ENCODE data around the gene NLRP9. TPM values are rescaled to one million over a fixed set of nuclear protein-coding genes. Genes with fewer than 3 reads are reported as not detected.

The NLRP9 gene
- total and polyA plus RNA-seq, 2 experiments from 2014 or later: not detected

- Histone ChIP-seq H3K79me2 (peaks cover 4% of the 10 kb centered on the region), H3K36me3 (replicated peaks; ENCODE audit: insufficient read depth, low read depth) (no peaks in the 10 kb centered on the region), H3K27ac (no peak overlapping the region), H3K9me2 (replicated peaks; ENCODE audit: insufficient read depth) (no peaks in the 10 kb centered on the region), H3K4me1 (ENCODE audit: insufficient read depth) (no peaks in the 10 kb centered on the region), H3K4me2 (no peak overlapping the region), H2AFZ (no peak overlapping the region), H4K20me1 (ENCODE audit: insufficient read depth, poor library complexity, severe bottlenecking) (no peaks in the 10 kb centered on the region), H3K4me3 (no peak overlapping the region), H3K27me3 (no peaks in the 10 kb centered on the region), H3K9me3 (ENCODE audit: low read depth) (no peaks in the 10 kb centered on the region)
- no peak for TF ChIP-seq EZH2phosphoT487 (IDR thresholded peaks at IDR 0.05; ENCODE audit: low read depth, severe bottlenecking, unreplicated experiment)
- TF ChIP-seq, protein P1, sequence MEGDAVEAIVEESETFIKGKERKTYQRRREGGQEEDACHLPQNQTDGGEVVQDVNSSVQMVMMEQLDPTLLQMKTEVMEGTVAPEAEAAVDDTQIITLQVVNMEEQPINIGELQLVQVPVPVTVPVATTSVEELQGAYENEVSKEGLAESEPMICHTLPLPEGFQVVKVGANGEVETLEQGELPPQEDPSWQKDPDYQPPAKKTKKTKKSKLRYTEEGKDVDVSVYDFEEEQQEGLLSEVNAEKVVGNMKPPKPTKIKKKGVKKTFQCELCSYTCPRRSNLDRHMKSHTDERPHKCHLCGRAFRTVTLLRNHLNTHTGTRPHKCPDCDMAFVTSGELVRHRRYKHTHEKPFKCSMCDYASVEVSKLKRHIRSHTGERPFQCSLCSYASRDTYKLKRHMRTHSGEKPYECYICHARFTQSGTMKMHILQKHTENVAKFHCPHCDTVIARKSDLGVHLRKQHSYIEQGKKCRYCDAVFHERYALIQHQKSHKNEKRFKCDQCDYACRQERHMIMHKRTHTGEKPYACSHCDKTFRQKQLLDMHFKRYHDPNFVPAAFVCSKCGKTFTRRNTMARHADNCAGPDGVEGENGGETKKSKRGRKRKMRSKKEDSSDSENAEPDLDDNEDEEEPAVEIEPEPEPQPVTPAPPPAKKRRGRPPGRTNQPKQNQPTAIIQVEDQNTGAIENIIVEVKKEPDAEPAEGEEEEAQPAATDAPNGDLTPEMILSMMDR (IDR thresholded peaks at IDR 0.05; ENCODE audit: poor library complexity): no peak
- no peak for TF ChIP-seq EZH2 (IDR thresholded peaks at IDR 0.05; ENCODE audit: borderline replicate concordance)
- no peak for DNase-seq (ENCODE audit: low spot score)
- 95% methylated on average over 11 of the region's 37 CpGs for WGBS (ENCODE audit: low lambda C conversion rate, missing lambda C conversion rate)
Measured at GRCh38 chr19:55694656-55695491, 43.3 kb downstream of the NLRP9 start.

DNA sequence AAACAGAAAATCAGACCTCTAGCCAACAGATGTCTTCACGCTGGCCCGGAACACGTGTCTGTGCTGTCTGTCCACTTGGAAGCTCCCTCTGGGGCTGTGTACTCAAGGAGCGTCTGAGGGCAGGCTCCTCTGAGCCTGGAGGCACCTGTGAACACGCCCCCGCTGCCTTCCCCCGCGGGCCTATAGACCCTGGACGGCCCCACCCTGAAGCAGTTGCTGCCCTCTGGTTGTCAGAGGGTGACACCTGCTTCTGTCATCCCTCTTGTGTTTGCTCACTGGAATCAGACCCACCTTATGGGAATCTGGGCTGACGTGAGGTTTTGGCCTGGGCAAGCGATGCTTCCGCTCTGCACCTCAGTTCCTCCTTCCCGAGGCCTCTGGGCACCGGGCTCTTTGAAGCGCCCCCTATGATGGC lies 44.0 kb downstream of the NLRP9 start:
- no peaks in the 10 kb centered on the region for H3K9me3 ChIP-seq (ENCODE audit: low read depth)
- no peak for DNase-seq (ENCODE audit: low spot score)
- H2AFZ ChIP-seq: no peak overlapping the region
- H3K4me1 ChIP-seq (ENCODE audit: insufficient read depth): no peaks in the 10 kb centered on the region
- no peak overlapping the region for H3K4me2 ChIP-seq
- 90% methylated on average over 15 of the region's 15 CpGs for WGBS (ENCODE audit: low lambda C conversion rate, missing lambda C conversion rate)
- no peak overlapping the region for H3K4me3 ChIP-seq
- H4K20me1 ChIP-seq (ENCODE audit: insufficient read depth, poor library complexity, severe bottlenecking): no peaks in the 10 kb centered on the region
- H3K79me2 ChIP-seq: peaks cover 4% of the 10 kb centered on the region
- no peaks in the 10 kb centered on the region for H3K27me3 ChIP-seq
- H3K9me2 ChIP-seq (replicated peaks; ENCODE audit: insufficient read depth): no peaks in the 10 kb centered on the region
- no peak overlapping the region for H3K27ac ChIP-seq
- TF ChIP-seq, protein P1 (IDR thresholded peaks at IDR 0.05; ENCODE audit: poor library complexity): no peak
- TF ChIP-seq EZH2 (IDR thresholded peaks at IDR 0.05; ENCODE audit: borderline replicate concordance) (no peak), EZH2phosphoT487 (IDR thresholded peaks at IDR 0.05; ENCODE audit: low read depth, severe bottlenecking, unreplicated experiment) (no peak)
- H3K36me3 ChIP-seq (replicated peaks; ENCODE audit: insufficient read depth, low read depth): no peaks in the 10 kb centered on the region

DNA sequence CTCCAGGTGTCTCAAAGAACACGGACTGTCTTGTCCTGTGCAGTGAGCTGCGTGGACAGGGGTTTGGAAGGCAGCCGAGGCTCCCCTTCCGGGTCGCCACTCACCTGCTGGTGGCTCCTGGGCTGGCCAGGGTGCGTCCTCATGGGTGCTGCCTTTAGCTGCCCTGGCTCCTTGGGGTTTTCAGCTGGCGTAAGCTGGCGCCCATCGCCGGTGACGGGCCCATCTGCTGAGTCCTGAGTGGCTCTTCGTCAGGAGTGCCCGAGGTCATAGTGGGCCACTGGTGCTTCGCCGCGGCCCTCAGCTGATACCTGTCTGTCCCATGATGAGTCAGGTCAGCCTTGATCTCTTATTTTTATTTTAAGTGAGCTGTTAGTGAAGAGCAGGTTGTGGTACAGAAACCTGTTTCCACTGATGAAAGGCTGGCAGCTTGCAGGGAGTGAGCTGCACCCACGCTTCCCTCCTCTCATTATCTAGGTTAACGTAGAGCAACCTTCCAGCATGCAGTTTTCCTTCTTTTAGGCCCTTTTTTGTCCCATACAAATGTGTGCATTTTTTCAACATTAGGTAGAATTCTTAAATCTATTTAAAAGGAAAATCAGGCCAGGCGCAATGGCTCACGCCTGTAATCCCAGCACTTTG lies 44.7 kb downstream of the NLRP9 start:
- WGBS (ENCODE audit: low lambda C conversion rate, missing lambda C conversion rate): 95% methylated on average over 19 of the region's 20 CpGs

More for the DNA sequence above, 44.7 kb downstream of the NLRP9 start:
- no peaks in the 10 kb centered on the region for H3K4me1 ChIP-seq (ENCODE audit: insufficient read depth)
- no peak overlapping the region for H3K27ac ChIP-seq
- H3K36me3 ChIP-seq (replicated peaks; ENCODE audit: insufficient read depth, low read depth): no peaks in the 10 kb centered on the region
- H3K9me2 ChIP-seq (replicated peaks; ENCODE audit: insufficient read depth): no peaks in the 10 kb centered on the region
- peaks cover 4% of the 10 kb centered on the region for H3K79me2 ChIP-seq
- TF ChIP-seq EZH2 (IDR thresholded peaks at IDR 0.05; ENCODE audit: borderline replicate concordance): no peak
- no peak for TF ChIP-seq EZH2phosphoT487 (IDR thresholded peaks at IDR 0.05; ENCODE audit: low read depth, severe bottlenecking, unreplicated experiment)
- TF ChIP-seq, protein P1 (IDR thresholded peaks at IDR 0.05; ENCODE audit: poor library complexity): no peak
- no peaks in the 10 kb centered on the region for H3K27me3 ChIP-seq
- no peaks in the 10 kb centered on the region for H3K9me3 ChIP-seq (ENCODE audit: low read depth)
- H3K4me2 ChIP-seq: no peak overlapping the region
- H2AFZ ChIP-seq: no peak overlapping the region
- no peak overlapping the region for H3K4me3 ChIP-seq
- no peak for DNase-seq (ENCODE audit: low spot score)
- H4K20me1 ChIP-seq (ENCODE audit: insufficient read depth, poor library complexity, severe bottlenecking): no peaks in the 10 kb centered on the region
